ENCODE measurements around the gene MXRA7.
"Not testable (repeated sequence)": the region's sequence is repeated elsewhere in the genome, so short reads cannot be mapped to it uniquely, and the experiment has no call there.

The MXRA7 gene

DNA sequence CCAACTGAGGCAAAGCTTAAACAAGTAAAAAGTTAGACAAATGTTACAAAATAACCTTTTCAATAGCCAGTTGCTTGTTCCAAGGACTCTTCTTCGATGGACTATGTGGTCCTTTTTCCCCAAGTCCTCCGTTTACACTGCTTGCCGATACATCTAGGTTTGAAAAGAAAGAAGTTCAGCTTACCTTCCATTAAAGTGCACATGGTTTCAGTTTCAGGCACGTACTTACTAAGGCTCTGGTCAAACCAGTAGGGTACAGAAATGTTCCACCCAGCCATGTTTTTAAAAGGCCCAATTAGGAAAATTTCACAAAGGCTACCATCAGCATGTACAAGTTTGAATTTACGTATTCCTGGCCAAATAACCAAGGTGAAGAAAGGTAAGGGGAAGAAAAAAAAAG, 24.2 kb upstream of the MXRA7 start:
- no peak for DNase-seq

DNA sequence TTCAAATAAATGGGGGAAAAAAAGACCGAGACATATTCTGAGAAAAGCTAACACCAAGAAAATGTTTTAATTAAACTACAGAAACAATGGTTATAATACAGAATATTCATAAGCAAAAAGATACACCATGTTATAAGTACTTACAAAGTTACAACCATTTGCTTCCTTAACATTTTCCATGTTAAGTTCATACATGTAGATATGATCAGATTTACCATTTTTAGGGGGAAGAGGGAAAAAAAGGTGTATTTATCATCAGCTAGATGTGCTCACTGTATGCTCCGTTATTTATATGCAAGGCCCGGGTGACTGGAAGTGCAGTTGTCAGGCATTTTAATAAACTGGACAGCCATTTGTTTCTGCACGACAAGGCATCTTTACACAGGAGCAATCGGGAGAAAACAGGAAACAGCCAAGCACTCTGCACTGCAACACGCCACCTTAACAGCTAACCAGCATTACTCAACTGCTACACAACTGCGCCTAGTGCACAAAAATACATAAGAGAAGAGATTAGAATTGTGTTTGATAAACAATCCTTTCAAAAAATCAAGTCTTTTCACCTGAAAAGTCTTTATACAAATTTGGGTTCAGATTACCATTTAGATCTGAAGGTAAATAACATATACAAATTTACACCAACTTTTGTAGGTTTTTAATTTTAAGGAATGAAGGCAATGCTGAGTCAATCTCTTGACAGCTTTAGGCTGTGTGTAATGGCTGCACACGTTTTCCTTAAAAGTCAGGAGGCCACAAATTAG, 23.5 kb upstream of the MXRA7 start:
- DNase-seq = no peak

GRCh38 chr17:76733618-76733957, 22.8 kb upstream of the MXRA7 start:
- no peak for DNase-seq

DNA sequence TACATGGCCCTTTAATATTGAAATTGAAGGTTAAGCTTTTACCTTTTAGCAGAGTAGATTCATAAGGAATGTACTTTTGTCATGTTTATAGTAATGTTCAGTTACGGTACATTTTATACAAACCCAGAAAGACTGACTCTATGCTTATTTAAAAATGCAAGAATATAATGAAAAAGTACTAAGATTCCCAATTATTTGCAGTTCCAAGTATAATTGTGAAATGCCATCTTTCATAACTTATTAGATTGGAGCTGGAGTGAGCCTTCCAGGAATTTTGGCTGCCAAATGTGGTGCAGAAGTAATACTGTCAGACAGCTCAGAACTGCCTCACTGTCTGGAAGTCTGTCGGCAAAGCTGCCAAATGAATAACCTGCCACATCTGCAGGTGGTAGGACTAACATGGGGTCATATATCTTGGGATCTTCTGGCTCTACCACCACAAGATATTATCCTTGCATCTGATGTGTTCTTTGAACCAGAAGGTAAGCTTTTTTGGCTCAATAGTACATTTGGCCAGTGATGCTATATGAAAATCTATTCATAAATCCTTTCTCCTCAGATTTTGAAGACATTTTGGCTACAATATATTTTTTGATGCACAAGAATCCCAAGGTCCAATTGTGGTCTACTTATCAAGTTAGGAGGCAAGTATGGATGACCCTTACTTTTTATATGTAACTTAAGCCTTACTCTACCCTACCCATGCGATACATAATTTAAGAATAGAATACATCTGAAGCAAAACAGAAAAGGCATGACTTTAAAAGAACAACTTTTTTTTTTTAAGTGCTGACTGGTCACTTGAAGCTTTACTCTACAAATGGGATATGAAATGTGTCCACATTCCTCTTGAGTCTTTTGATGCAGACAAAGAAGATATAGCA, 22.2 kb upstream of the MXRA7 start:
- DNase-seq = no peak

- DNase-seq = not testable (repeated sequence)
Measured at GRCh38 chr17:76731800-76732733, 21.3 kb upstream of the MXRA7 start.

GRCh38 chr17:76727745-76728456, 17.1 kb upstream of the MXRA7 start:
- DNase-seq = no peak

DNA sequence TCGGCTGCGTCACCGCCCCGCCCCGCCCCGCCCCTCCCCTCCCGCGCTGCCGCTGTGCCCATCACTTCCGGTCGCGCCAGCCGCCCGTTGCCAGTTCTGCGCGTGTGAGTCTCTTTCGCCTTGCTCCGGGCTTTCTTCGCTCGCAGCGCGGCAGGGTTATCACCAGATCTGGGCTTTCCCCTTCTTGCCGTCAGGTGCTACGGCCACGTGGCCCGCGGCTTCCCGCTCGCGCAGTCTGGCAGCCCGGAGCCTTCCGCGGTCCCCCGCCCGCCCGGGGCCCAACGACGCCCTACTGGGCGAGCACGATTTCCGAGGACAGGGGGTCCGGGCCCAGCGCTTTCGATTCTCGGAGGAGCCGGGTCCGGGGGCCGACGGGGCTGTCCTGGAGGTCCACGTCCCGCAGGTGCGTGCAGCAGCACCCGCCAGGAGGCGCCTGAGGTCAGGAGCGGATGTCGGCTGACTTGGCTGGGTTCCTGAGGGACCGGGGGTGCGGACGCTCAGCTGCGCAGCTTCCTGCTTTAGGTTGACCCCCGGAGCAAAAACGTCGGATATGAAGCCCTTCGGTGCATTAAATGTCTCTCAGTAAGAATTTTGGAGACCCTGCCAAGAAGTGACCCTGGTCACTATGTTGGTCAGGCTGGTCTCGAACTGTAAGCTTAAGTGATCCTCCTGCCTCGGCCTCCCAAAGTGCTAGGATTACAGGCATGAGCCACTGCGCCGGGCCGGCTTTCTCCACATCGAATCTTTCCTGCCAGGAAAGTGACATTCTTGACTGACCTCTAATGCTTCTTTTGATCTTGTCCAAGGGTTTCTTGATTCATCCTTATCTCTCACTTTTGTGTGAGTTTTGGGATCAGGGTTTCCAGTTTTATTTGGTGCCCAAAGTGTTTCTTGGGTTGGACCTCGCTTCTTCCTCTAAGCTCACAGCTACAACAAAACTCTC, 16.3 kb upstream of the MXRA7 start, which contains the start of gene METTL23:
TSS of gene METTL23 (plus strand) at position 64 of the 943 bp plus-strand sequence. CDS start 2,872 bp downstream, outside the sequence.
- DNase-seq = peak; percentile 50

- DNase-seq = peak; percentile 96
Measured at GRCh38 chr17:76726231-76726775, 15.5 kb upstream of the MXRA7 start, which contains the start of gene JMJD6. JMJD6 (minus strand) TSS chr17:76726606; CDS start chr17:76726475, 131 bp downstream.

DNA sequence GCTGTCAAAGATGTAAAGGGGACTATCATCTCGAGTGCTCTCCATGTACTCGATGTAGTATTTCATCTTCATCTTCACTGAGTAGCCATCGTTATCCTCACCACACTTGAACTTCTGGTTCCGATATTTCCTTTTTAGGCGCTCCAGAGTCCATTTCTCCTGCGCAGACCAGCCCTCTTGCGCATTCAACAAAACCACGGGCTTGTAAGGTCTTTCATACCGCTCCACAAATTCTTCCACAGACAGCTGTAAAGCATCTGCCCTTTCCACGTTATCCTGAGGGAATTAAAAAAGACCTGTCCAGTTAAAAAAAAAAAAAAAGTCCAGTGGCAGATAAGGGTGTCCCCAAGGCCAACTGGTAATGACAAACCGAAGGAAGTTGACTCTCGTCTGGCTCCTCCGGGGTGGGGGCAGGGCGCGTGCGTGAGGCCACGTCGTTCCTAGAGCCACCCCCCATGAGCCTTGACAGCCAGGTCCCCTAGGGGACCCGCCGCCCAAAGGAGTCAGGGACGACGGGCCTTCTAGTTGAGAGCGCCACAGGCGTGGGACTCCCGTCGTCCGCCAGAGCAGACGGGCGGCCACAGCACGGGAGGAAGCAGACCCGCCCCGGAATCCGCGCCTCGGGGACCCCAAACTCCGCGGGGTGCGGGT, 14.9 kb upstream of the MXRA7 start:
- DNase-seq = peak; percentile 50

DNA sequence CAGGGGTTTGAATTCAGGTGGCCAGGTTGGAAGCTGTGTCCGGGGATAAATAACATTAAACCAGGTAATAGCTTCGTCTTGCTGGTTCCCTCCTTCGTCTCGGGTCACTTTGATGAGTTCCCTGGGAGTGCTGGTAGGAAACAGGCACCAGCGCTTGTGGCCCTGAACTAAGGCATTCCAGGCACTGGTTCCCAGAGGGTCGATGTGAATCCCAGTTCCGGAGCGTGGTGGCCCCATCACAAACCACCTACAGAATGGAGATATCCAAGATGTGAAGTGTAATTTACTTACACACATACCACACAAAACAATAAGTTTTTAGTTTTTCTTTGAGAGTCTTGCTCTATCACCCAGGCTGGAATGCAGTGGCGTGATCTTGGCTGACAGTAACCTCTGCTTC, 13.0 kb upstream of the MXRA7 start:
- no peak for DNase-seq

DNA sequence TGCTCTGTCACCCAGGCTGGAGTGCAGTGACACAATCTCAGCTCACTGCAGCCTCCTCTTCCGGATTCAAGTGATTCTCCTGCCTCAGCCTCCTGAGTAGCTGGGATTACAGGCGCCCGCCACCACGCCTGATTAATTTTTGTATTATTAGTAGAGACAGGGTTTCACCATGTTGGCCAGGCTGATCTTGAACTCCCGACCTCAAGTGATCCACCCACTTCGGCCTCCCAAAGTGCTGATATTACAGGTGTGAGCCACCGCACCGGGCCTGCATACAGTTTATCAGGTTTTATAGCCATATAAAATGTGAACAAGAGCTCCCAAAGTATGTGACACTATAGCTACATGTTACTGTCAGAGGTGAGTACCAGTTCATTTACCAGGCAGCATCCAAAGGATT, 12.2 kb upstream of the MXRA7 start:
- DNase-seq = not testable (repeated sequence)

DNA sequence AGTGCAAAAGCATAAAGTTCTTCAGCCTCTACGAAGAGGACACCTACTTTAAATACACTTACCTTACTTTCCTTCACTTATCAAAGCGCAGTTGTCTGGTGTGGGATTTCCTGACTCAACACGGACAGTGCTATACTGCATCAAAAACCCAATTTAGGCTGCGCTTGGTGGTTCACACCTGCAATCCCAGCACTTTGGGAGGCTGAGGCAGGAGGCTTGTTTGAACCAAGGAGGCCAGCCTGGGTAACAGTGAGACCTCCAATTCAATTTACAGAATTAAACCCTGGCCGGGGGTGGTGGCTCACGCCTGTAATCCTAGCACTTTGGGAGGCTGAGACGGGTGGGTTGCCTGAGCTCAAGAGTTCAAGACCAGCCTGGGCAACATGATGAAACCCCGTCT, 11.5 kb upstream of the MXRA7 start:
- no peak for DNase-seq

DNA sequence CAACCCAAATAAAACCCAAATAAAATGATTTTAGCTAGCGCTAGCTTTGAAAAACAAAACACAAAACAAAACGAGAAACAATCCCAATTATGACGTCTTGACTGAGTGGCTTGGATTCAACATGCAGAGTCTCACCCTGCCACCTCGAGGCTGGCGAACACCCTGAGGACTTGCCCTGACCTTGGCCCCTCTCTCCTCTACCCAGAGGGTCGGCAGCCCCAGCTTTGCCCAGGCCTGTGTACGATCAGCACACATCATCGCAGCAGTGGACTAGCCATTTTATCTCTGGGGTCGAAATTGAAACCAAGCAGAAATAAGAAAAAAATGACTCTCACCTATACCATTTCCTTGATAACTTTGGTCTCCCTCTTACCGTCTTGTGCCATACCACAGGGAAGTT, 10.7 kb upstream of the MXRA7 start:
- no peak for DNase-seq

- DNase-seq = no peak
Measured at GRCh38 chr17:76720941-76721340, 10.2 kb upstream of the MXRA7 start.

DNA sequence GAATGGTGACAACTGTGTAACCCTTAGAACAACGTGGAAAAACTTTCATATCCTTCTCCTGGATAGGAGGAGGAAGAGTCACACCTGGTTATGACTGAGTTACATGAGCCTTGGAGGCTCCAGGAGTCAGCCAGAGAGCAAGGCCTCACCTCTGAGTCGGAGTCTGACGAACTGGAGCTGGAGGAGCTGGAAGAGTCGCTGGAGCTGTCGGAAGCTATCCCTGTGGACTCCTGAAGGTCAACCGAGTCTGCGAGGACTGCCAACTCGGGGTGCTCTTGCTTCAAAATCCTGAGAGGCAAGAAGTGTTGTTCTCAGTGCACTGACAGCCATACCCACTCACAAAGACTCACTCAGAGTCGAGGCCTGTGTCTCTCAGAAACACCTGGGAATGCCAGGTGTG, 9.4 kb upstream of the MXRA7 start:
- no peak for DNase-seq

- DNase-seq = no peak
Measured at GRCh38 chr17:76718516-76718915, 7.8 kb upstream of the MXRA7 start.

GRCh38 chr17:76716839-76717215, 6.1 kb upstream of the MXRA7 start:
- DNase-seq = no peak

DNA sequence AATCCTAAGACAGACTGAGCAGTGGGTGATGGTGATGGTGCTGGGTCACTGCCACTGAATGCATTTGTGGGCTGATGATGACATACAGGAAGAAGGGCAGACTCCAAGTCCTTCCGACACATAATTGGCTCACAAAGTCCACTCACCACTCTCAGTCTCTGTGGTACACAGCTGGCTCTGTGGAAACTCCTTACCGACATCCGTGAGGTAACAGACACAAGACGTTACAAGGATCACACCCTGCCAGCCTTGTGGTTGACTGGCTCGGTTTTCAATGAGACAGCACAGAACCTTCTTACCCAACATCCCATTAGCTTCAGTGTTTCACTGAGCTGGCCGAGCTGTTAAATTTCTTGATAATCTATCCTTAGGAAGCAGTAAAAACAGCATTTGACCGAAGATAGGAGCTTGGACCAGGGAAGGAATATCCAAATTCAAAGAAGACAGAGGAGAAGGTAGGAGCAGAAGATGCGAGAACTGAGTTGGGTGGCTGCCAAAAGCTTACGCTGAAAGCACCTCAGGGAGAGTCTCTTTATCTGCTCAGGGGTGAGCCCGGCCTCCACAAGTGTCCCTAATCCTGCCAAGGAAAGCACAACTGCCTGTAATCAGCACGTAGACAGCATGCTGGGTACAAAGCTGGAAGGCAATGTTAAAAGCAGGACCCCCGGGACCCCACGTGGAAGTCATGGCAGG, 5.5 kb upstream of the MXRA7 start:
- DNase-seq = no peak

- DNase-seq = no peak
Measured at GRCh38 chr17:76715496-76715830, 4.7 kb upstream of the MXRA7 start.

All from NCI-H510A (cell line).